GM12865 (cell line): ENCODE results near the gene DUSP12.
A peak's percentile ranks its signal among the peaks of the same experiment; 100 is the strongest.

Experiments
- DNase-seq: peaks from one replicate; pipeline ENCODE4 v3.0.0; 2010; ENCODE audit warnings: low read depth
- H3K4me3 ChIP-seq: 2 replicates; pipeline ENCODE4 v1.5.1; 2011; ENCODE audit warnings: mild to moderate bottlenecking, low read depth, low read length, control low read depth
- CTCF ChIP-seq: IDR thresholded peaks from 2 replicates; pipeline ENCODE4 v1.5.1; 2011; ENCODE audit warnings: low read length, control low read depth, low read depth, inconsistent platforms; ENCODE audit not compliant: insufficient read depth; ENCODE audit errors: missing control alignments

Gene DUSP12

GRCh38 chr1:161735837-161736236 lies 13.7 kb upstream of the DUSP12 start:
- H3K4me3 ChIP-seq, result no peak overlapping the region
- no peak for TF ChIP-seq CTCF
- DNase-seq, result peak; percentile 57

- peak; percentile 43 for DNase-seq
- no peak for TF ChIP-seq CTCF
- H3K4me3 ChIP-seq, result peak overlapping the region; percentile 25
These were observed 13.1 kb upstream of the DUSP12 start for GRCh38 chr1:161736335-161736969.

GRCh38 chr1:161737625-161738024 lies 12.0 kb upstream of the DUSP12 start:
- H3K4me3 ChIP-seq, result no peak overlapping the region
- no peak for TF ChIP-seq CTCF
- no peak for DNase-seq

GRCh38 chr1:161738627-161739287 lies 10.8 kb upstream of the DUSP12 start:
- peak; percentile 95 for DNase-seq
- TF ChIP-seq CTCF, result peak; percentile 58
- H3K4me3 ChIP-seq, result no peak overlapping the region; the same call in 1 of the 2 replicates

GRCh38 chr1:161739865-161740566 lies 9.6 kb upstream of the DUSP12 start:
- H3K4me3 ChIP-seq, result peak overlapping the region; percentile 30; the same call in 1 of the 2 replicates
- peak; percentile 87 for DNase-seq
- TF ChIP-seq CTCF, result no peak

GRCh38 chr1:161740921-161741320 lies 8.7 kb upstream of the DUSP12 start:
- DNase-seq, result no peak
- TF ChIP-seq CTCF, result no peak

GRCh38 chr1:161743231-161743630 lies 6.4 kb upstream of the DUSP12 start:
- DNase-seq, result no peak
- TF ChIP-seq CTCF, result no peak
- H3K4me3 ChIP-seq, result no peak overlapping the region

More at GRCh38 chr1:161740921-161741320, 8.7 kb upstream of the DUSP12 start:
- no peak overlapping the region for H3K4me3 ChIP-seq
